T-helper 1 cell (primary cell): Measurements from ENCODE around the gene CCND1.

ENCODE experiments used
- DNase-seq, 5 donors: peaks; one replicate each; pipeline ENCODE4 v3.0.0-alpha.2; 2012 to 2020
- total RNA-seq, 4 donors: gene quantifications; one replicate each; lab custom pipeline; 2026; lab: John Stamatoyannopoulos, UW

The CCND1 gene
- total RNA-seq = 1.8 to 3.2 (median 2.7) reads per million in 4 donors

DNA sequence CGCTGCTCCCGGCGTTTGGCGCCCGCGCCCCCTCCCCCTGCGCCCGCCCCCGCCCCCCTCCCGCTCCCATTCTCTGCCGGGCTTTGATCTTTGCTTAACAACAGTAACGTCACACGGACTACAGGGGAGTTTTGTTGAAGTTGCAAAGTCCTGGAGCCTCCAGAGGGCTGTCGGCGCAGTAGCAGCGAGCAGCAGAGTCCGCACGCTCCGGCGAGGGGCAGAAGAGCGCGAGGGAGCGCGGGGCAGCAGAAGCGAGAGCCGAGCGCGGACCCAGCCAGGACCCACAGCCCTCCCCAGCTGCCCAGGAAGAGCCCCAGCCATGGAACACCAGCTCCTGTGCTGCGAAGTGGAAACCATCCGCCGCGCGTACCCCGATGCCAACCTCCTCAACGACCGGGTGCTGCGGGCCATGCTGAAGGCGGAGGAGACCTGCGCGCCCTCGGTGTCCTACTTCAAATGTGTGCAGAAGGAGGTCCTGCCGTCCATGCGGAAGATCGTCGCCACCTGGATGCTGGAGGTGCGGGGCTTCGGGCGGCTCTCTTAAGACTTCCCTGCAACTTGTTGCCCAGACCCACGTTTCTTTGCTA, at the start of gene CCND1:
Gene CCND1, plus strand, starts transcription at position 162 of the 587 bp plus-strand sequence. Its CDS starts 158 bp downstream, at position 320.
- DNase-seq = peak in 1 of 5 donors; percentile 16

DNA sequence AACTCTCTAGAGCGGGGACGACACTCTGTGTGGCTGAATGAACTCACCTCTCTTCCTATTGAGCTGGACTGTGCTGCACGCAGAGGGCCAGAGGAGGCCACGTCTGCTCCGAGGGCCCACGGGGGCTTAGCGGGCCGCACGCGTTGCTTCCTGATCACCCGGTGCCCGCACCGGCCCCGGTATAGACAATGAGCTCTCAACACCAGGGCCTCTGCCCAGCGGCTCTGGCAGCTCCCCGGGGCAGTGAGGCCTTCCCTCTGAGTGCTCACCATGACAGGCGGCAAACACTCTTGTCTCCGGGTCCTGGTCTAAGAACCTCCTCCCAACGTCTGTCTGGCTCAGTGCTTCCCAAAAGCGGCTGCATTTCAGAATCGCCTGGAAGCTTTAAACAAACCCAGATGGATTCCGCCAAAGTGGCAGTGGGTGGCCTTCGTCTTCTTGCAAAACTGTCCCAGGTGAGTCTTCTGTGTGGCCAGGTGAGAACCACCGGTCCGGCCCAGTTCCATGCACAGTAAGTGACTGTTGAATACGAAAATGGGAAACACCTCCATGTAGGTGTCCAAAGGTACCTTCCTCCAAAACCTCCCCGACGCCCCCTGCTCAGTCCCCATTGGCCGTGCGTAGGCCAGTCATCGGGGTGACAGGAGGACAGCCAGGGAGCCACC, 47.8 kb upstream of the CCND1 start:
- no peak for DNase-seq

DNA sequence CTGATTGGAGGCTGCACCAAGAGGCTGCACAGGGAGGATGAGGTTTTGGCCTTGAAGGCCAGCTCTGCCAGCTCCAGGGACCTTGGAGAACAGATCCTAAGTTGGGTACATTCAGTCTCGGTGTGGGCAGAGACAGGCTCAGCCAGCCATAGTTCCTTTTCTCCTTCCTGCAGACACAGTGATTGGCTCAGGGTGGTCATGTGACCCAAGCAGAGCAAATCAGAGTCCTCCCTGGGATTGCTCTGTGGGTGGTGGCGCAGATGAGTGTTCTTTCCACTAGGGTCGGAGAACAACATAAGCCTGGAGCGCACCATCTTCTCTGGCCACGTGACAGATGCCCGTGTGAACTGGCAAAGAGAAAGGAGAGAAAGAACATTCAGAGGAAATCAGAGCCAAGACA, 47.1 kb upstream of the CCND1 start:
- DNase-seq = no peak

DNA sequence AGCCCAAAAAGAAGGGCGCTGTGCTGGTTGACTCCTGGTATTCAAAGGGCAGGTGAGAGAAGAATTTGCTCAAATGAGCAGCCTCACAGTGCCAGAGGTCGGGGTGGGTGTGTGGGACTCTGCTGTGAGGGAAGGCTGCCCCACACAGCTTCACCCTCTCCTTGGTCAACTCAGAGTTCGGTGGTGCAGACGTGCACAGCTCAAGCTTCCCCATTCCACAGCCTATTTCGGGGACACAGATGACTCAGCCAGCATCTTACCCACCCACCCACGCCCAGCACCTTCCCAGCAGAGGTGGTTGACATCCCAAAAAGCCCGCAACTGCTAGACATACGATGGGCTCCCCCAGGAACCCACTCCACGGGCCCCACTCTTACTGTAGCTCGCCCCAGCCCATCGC, 46.5 kb upstream of the CCND1 start:
- DNase-seq = no peak

DNA sequence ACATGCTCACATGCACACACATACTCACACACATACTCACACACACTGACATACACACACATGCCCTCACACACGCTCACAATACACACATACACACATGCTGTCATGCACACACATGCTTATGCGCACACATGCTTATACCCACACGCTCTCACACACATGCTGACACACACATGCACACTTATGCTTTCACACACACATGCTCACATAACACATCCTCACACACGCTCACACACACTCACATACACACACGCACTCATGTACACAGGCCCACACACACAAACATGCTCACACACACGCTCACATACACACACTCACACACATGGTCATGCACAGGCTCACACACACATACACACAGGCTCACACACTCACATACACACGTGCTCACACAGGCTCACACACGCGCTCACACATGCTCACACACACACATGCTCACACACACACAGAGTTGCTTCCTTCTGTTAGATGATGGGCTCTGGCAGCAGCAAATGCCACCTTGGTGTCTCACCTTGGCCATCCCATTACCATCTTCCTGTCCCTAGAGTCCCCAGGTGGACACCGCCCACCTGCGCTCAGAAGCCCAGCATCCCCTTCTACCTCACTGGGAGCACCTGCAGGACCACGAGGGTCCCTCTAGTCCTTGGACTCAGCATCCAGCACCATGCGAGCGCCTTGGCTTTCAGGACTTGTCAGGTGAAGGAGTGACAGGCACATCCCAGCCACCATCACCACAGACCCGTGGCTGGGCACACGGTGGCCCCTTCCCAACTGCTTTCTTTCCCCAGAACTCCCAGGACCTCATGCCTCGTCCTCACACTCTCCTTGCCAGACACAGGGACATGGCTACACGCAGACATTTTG, 44.9 kb upstream of the CCND1 start:
- no peak for DNase-seq

DNA sequence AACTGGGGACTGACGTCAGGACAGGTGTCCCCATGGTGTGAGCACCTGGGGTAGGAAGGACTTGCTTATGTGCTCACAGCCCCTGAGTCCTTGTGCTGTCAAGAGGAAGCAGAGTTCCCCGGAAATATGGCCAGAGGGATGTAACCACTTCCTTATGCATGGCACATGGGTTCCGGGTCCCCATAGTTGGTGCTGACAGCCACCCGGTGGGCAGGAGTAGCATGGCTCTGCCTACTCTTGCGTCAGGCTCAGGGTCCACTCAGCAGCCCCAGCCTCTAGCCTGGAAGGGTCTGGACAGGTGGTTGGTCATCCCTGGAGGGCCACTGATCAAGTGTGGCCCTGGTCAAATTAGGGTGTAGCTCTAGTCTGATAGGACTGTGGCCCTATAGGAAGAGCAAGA, 42.8 kb upstream of the CCND1 start:
- DNase-seq = no peak

DNA sequence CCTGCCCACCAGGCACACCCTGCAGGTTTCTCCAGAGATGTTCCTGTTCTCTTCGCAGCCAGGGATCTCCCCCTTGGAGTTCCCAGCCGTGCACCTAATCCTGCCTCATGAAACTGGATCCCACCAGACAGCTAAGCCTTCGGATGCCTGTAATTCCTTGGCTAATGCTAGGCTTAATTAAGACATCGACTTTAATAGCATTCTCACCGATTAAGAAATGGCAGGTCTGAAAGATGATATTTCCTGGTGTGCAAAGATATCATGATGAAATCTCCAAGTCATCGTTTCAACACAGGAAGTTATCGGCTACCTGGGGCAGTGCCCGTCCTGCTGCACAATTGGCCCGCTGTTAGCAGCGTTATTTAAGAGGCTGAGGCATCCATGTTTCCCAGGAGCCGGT, 41.5 kb upstream of the CCND1 start:
- DNase-seq = no peak

DNA sequence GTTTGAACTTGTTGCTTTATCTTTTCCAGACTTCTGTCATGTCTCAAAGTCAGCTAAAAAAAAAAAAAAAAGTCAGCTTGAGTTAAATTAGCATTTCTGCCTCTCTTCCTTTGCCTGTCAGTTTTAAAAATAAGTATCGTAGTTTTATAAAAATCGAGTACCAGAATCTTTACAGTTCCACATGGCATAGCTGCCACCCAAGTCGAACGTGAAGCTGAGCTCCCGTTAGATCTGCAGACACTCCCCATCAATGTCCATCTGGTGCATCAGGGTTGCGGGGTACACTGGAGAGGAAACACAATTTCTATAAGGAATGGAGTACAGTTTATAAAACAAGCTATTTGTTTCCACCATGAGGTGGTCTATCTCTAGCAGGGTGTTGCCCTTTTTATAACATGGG, 41.0 kb upstream of the CCND1 start:
- no peak for DNase-seq

DNA sequence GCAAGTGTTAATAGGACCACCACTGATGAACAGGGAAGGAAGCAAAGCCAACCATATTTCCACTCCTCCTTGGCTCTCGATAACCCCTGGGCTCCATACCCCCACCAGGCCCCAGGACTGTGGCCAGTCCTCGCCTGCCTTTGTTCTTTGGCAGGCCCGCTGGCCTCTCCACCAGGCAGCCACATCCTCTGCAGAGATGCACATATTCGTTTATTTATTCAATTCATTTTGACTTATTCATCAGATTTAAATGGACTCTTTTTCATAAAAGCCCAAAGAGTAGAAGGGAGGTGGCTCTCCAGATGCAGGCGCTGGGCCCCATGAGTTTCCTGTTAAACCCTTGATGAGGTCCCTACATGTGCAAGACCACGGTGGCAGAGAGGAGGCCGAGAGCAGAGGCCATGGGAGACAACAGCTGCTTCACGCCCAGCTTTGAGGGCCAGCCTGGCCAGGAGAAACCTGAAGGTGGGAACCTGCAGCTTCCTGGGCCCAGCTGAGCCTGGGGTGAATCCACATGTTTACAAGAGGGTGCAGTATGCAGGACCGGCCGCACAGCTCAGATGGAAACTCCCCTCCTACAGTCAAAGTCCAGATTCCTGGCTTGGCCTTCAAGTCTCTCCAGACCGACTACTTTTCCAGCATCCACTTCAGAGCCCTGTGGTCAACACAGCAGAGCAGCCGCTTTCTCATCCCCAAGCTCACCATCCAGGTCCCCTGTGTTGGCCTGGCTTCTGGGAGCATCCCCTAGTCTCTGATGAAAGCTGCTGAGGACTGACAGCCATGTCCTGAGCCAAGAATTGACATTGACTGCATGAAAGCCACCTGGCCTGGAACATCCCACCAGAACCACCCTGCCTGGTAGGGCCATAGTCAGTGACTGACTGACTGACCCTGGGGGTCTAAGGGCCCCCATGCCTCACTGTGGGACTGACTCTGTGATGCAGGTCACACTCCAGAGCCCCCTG, 39.7 kb upstream of the CCND1 start:
- DNase-seq = no peak

DNA sequence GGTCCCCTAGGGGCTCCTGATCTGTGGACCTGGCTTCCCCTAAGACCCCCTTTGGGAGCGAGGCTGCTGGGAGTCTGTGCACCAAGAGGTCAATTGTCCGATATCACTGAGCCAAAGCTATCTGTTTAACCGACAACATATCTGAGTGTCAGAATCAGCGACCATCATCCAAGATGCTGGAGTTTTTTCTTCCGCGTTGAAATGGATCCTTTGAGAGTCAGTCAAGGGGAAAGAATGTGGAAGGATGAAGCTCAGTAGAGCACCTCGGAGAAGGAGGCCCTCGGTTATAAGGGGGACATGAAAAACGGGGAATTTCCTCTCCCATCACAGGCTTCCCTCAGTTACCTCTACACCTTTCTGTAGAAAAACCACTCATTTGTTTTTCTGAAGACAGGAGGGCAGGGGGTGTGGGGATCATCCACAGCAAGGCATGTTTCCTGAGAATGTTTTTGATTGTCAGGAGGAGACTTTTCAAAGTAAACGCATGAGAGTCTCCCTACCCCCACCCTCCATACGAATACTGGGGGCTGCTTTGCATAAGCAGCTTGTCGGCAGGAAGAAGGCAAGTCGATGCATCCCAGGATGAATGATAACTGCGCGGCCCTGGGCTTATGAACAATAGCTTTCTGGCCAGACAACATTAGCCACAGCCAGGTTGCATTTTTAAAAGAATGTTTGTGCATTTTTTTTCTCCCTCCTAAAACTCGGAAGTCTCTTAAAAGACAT, 37.7 kb upstream of the CCND1 start:
- no peak for DNase-seq

DNA sequence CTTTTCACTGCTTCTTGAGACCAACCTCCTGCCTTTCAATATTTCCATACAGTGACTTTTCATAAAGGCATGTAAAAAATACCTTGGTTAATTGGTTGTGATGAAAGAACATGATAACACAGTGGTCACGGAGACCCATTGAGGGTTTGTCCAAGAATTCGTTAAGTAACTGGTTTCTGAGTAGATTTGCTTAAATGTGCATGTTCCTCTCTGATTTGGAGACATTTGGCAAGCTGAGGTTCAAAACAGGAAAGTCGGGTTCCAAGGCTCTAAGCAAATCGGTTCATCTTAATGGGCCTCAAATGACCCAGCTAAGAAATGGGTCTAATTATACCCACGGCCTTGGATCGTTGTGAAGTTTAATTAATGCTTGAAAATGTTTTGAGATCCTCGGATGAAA, 36.9 kb upstream of the CCND1 start:
- DNase-seq = no peak

DNA sequence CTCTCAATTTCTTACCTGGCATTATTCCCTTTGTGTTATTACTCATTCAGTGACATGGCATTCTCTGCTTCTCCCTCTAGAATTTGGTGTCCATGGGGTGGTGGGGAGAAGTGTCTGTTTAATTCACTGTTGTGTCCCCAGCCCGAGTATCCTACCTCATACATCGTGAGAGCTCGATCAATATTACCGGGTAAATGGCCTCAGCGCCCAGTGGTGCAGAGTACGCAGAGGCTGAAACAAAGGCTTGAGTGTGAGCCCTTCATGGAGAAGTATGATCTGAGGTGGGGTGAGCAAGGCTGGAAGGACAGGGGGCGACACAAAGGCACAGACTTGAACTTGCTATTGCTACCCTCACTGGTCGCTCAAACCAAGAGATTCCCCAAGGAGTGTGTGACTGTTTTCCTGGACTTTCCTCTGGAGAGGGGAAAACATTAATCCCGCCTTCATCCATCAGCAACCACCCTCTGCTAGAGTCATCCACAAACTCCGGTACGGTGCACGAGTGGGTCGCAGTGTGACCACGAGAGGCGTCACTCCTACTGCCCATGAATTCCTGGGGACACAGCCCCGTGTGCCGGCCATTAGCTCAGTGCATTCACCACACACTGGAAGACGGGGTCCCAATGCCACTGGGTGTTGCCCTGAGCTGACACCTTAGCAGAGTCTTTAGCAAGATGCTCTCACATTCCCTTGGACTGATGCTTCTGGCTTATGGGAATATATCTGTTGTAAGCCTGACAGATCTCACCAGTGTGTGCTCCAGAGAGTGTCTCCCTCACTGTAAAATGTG, 35.0 kb upstream of the CCND1 start:
- DNase-seq = no peak

DNA sequence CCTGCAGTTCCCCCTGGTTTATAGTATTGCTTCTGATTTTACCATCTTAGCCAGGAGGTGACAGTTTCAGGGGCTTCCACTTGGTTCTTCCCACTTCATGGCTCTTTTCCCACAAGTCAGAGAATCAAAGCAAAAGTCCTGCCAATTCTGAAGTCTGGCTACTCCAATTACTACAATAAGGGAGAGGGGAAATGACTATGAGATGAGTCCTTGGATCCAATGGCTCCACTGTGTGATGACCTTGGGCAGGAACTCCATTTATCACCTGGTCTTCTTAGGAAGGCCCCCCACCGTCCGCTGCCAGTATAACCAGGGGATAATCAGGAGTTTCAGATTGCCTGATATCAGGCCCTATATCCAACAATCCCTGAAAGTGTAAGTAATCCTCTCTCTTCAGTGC, 31.6 kb upstream of the CCND1 start:
- no peak for DNase-seq

DNA sequence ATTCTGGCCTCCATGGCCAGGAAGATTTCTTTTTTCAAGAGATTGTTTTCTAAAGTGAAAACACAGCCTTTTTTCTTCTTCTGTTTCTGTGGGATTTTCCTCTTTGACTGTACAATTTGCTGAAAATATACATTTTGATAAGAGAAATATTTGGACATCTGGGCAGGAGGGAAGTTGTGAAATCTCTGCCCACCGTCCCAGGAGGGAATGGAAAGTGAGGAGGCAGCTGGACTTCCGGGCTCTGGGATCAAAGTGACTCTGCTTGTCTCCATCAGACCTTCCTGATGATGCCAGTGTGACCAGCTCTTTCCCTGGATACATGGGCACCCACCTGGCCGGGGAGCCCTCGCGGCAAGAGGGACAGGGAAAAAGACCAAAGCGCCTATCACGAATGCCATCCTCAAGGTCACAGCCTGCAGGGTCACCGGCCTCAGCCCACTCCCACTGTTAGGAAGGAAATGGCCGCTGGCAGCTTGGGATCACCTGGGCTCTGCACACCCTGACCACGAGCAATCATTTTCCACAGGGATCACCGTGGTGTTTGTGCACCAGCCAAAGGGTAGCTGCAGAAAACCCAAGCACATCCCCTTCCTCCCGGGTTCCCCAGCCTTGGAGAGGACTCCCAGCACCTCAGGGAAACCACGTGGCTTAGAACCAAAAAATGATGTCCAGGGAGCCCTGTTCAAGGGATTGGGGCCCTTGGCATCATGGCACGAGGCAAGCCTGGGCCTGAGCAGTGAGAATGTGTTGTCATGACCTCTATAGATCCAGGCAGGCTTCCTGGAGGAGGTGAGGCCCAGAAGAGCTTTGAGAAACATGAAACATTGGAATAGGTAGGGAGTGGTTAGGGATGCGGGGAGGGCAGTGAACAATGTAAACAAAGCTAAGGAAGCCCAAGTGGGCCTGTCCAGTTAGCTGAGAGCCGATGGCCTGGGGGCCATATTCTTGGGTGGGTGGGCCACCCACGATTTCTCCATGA, 29.1 kb upstream of the CCND1 start:
- no peak for DNase-seq

DNA sequence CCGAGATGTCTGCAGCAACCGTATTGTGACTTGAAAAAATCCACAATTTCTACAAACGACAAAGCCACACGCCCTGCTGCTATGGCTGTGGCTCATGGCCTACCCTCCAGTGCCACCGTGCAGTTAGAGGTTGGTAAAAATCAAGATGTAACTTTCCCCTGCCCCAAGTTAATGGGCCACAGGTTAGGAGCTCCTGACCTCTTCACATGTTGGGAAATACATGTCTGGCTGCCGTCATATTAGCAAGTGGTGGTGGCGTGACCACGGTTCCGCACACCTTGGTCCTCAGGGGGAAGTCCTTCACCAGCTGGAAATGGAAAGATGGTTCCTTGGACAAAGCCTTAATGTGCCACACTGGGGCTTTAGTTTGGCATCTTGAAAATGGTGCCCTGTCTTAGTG, 27.4 kb upstream of the CCND1 start:
- no peak for DNase-seq

DNA sequence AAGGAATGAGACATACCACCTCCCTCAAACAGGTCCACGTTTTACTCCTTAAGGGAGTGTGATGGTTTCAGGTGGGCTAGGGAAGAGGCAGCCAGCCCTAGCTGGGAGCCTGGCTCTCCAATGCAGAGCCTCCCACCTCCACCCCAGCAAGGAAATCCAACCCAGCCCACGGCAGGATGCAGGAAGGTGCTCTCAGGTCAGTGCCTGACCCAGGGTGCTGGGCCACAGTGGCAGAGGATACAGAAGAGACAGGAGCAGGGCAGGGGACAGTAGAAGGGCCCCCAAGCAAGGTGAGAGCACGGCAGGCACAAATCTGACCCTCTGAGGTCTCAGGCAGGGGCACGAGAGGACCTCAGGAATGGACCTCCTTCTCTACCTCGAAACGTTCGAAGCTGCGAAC, 26.9 kb upstream of the CCND1 start:
- no peak for DNase-seq

DNA sequence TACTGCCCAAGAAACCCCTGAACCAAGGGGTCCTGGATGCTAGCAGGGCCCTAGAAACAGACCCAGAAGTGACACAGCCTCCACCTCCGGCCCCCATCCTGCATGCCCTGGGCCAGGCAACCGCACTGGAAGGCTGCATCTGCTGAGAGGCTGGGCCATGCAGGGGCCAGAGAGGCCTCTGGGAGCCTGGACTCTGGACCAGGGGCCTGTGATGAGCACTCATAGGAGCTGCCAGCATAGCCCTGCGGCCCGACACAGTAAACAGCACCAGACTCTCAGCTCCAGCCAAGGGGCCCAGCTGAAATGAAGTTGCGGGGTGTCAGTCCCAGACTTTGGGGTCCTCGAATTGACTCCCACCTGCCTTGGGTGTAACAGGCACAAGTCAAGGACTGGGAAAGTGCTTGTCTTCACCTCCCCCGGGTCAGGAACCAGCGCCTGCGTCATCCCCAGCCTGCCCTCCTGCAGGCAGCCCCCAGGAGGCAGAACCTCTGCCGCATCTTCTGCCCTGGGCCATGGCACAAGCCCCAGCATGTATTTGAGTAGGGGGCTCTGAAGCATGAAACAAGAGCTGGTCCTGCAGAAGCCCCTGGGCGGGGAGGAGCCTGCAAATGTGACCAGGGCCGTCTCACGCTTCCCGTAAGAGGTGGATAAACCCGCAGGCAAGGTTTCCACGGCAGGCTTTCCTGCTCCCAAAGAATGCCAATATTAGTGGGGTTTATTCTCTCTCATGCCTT, 25.2 kb upstream of the CCND1 start:
- DNase-seq = no peak

DNA sequence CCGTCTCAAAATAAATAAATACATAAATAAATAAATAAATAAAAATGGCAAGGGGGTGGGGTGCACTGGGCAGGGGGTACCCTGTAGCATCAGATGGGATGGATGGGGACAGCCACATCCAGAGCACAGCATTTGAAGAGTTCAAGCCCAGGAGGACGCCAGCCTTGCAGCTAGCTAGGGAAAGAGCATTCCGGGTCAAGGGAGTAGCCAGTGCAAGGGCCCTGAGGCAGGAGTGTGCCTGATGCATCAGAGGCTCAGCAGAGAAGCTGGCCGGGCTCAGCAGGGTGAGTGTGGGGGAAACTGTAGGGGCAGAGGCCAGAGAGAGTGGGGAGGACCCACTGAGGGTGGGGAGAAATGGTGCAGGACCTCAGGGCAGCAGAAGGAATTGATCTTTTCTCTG, 23.7 kb upstream of the CCND1 start:
- no peak for DNase-seq

DNA sequence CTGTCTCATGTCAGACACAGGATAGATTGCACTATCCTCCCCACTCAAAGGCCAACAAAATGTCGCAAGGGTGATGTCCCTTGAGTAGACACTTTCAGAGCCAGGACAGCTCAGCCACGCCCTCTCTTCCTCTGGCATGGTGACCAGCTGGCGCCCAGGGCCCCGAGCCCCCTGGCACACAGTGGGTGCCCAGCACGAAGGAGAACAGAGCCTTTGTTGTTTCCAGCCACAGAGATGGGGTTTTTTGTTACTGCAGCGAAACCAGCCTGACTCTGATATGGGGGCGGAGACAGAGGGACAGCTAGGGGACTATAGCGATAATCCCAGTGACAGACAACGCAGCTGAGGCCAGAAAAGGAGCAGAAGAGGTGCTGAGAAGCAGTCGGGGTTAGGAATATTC, 23.3 kb upstream of the CCND1 start:
- DNase-seq = no peak
